Measurements from ENCODE around the gene S100G.

Gene S100G

DNA sequence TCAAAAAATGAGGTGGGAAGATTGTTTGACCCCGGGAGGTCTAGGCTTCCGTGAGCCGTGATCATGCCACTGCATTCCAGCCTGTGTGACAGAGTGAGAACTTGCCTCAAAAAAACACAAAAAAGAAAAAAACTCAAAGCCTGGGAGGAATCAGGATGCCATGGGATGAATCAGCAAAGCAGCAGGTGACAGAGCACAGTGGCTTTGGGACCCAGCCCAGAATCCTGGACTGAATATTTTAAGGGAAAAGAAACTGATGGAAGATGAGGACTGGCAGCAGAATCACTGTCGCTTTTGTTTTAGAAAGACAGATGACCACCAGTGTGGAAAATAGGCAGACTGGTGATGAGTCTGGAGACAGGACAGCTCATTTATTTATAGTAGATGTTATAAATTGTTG lies 16.6 kb downstream of the S100G start:
- H3K4me1 Mint-ChIP-seq: peaks cover 5% of the 10 kb centered on the region
- H3K4me3 Mint-ChIP-seq: no peak overlapping the region
- H3K36me3 Mint-ChIP-seq: peaks cover 2% of the 10 kb centered on the region
- no peaks in the 10 kb centered on the region for H3K27me3 Mint-ChIP-seq
- no peak overlapping the region for H3K27ac Mint-ChIP-seq
- H3K9me3 Mint-ChIP-seq: no peaks in the 10 kb centered on the region

GRCh38 chrX:16671005-16671404 lies 21.0 kb downstream of the S100G start:
- Mint-ChIP-seq H3K36me3 (no peaks in the 10 kb centered on the region), H3K4me3 (no peak overlapping the region), H3K9me3 (no peaks in the 10 kb centered on the region), H3K27ac (no peak overlapping the region), H3K27me3 (no peaks in the 10 kb centered on the region), H3K4me1 (no peaks in the 10 kb centered on the region)

DNA sequence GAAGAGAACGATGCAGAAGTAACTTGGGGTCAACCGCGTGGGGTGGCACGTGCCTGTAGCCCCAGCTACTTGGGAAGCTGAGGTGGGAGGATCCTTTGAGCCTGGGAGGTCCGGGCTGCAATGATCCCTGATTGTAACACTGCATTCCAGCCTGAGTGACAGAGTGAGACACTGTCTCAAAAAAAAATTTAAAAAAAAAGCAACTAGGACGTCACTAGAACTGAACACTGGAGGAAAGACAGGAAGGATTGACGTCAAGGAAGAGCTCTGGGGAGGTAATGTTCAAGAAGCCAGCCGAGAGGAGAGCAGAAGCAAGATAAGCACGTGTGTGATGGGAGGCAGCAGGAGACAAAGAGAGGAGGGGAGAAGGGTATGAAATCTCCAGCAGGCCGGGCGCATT lies 28.7 kb downstream of the S100G start:
- Mint-ChIP-seq H3K27me3 (no peaks in the 10 kb centered on the region), H3K27ac (no peak overlapping the region), H3K36me3 (no peaks in the 10 kb centered on the region), H3K9me3 (no peaks in the 10 kb centered on the region), H3K4me3 (no peak overlapping the region), H3K4me1 (no peaks in the 10 kb centered on the region)

- Mint-ChIP-seq H3K36me3 (no peaks in the 10 kb centered on the region), H3K9me3 (no peaks in the 10 kb centered on the region)
Measured at GRCh38 chrX:16683007-16683664, 33.2 kb downstream of the S100G start.

DNA sequence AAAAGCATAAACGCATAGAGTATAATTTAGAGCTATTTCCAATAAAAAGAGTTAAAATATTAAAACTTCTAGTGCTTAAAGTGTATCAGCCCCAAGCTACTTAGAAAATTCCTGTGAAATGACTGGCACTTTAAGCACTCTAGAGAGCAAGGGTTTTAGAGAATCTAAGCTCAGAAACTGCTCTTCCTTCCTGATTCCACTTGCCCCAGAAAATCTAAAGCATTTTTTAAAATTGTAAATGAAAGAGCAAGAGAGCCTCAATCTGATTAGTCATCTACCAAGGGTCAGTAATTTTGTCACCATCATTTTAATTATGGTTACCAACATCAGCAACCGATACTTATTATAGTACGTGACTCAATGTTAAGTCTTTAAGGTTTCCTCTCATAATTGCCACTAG lies 37.6 kb downstream of the S100G start:
- Mint-ChIP-seq H3K27ac (no peak overlapping the region), H3K36me3 (peaks cover 2% of the 10 kb centered on the region), H3K4me3 (no peak overlapping the region), H3K4me1 (no peaks in the 10 kb centered on the region), H3K9me3 (no peaks in the 10 kb centered on the region), H3K27me3 (no peaks in the 10 kb centered on the region)

More at GRCh38 chrX:16683007-16683664, 33.2 kb downstream of the S100G start:
- H3K27ac Mint-ChIP-seq: no peak overlapping the region
- no peak overlapping the region for H3K4me3 Mint-ChIP-seq
- H3K27me3 Mint-ChIP-seq: no peaks in the 10 kb centered on the region
- no peaks in the 10 kb centered on the region for H3K4me1 Mint-ChIP-seq

GRCh38 chrX:16695079-16695676 lies 45.2 kb downstream of the S100G start:
- Mint-ChIP-seq H3K9me3 (no peaks in the 10 kb centered on the region), H3K27ac (no peak overlapping the region), H3K27me3 (no peaks in the 10 kb centered on the region)

GRCh38 chrX:16696956-16697355 lies 47.0 kb downstream of the S100G start:
- H3K36me3 Mint-ChIP-seq: no peaks in the 10 kb centered on the region
- no peaks in the 10 kb centered on the region for H3K27me3 Mint-ChIP-seq
- no peak overlapping the region for H3K4me3 Mint-ChIP-seq
- peaks cover 4% of the 10 kb centered on the region for H3K4me1 Mint-ChIP-seq
- H3K9me3 Mint-ChIP-seq: no peaks in the 10 kb centered on the region
- H3K27ac Mint-ChIP-seq: no peak overlapping the region

More at GRCh38 chrX:16695079-16695676, 45.2 kb downstream of the S100G start:
- H3K4me3 Mint-ChIP-seq: no peak overlapping the region
- peaks cover 2% of the 10 kb centered on the region for H3K36me3 Mint-ChIP-seq
- peaks cover 4% of the 10 kb centered on the region for H3K4me1 Mint-ChIP-seq

- no peak overlapping the region for H3K27ac Mint-ChIP-seq
- H3K9me3 Mint-ChIP-seq: no peaks in the 10 kb centered on the region
- H3K27me3 Mint-ChIP-seq: no peaks in the 10 kb centered on the region
- no peaks in the 10 kb centered on the region for H3K36me3 Mint-ChIP-seq
- no peak overlapping the region for H3K4me3 Mint-ChIP-seq
- H3K4me1 Mint-ChIP-seq: peaks cover 4% of the 10 kb centered on the region
Measured at GRCh38 chrX:16699389-16699788, 49.4 kb downstream of the S100G start.

DNA sequence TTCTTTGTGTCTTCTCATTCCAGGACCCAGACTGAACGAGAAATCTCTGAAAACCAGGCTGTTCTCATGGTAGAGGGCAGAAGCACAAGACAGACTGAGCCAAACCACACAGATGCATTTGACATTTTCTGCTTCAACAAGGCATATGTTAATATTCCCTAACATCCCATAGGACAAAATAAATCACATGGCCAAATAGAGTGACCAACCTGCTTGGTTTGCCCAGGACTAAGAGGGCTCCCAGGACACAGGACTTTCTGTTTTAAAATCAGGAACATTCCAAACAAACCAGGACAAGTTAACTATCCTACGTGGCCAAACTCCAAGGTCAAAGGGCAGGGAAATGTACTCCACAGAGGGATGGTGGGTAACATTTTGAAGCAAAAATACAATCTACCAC lies 50.8 kb downstream of the S100G start:
- no peak overlapping the region for H3K4me3 Mint-ChIP-seq
- no peaks in the 10 kb centered on the region for H3K9me3 Mint-ChIP-seq
- H3K27ac Mint-ChIP-seq: no peak overlapping the region
- H3K36me3 Mint-ChIP-seq: no peaks in the 10 kb centered on the region
- H3K4me1 Mint-ChIP-seq: peaks cover 4% of the 10 kb centered on the region
- no peaks in the 10 kb centered on the region for H3K27me3 Mint-ChIP-seq

GRCh38 chrX:16702700-16703599 lies 53.0 kb downstream of the S100G start:
- Mint-ChIP-seq H3K9me3 (no peaks in the 10 kb centered on the region), H3K27ac (no peak overlapping the region), H3K36me3 (no peaks in the 10 kb centered on the region), H3K4me1 (no peaks in the 10 kb centered on the region), H3K4me3 (no peak overlapping the region), H3K27me3 (no peaks in the 10 kb centered on the region)
